Glutamatergic neuron (in vitro differentiated cells): ENCODE data around the gene MVB12B. TPM values are rescaled to one million over a fixed set of nuclear protein-coding genes. Genes with fewer than 3 reads are reported as not detected.

Source experiments
- DNase-seq: peaks from one replicate; pipeline ENCODE4 v3.0.0; 2022
- H3K27ac Mint-ChIP-seq: one replicate; pipeline ENCODE4 v1.8.0; 2020; ENCODE audit warnings: mild to moderate bottlenecking, mixed read lengths, inconsistent platforms; ENCODE audit not compliant: unreplicated experiment
- H3K27me3 Mint-ChIP-seq: one replicate; pipeline ENCODE4 v1.8.0; 2020; ENCODE audit warnings: mild to moderate bottlenecking, moderate library complexity, mixed read lengths, inconsistent platforms; ENCODE audit not compliant: unreplicated experiment
- H3K36me3 Mint-ChIP-seq: one replicate; pipeline ENCODE4 v1.8.0; 2020; ENCODE audit warnings: mild to moderate bottlenecking, mixed read lengths, inconsistent platforms; ENCODE audit not compliant: unreplicated experiment
- H3K4me1 Mint-ChIP-seq: one replicate; pipeline ENCODE4 v1.8.0; 2020; ENCODE audit warnings: mild to moderate bottlenecking, low read depth, mixed read lengths, inconsistent platforms; ENCODE audit not compliant: unreplicated experiment
- H3K4me3 Mint-ChIP-seq: one replicate; pipeline ENCODE4 v1.8.0; 2020; ENCODE audit warnings: mild to moderate bottlenecking, mixed read lengths, inconsistent platforms; ENCODE audit not compliant: unreplicated experiment
- H3K9me3 Mint-ChIP-seq: one replicate; pipeline ENCODE4 v1.8.0; 2020; ENCODE audit warnings: mild to moderate bottlenecking, moderate library complexity, mixed read lengths, inconsistent platforms; ENCODE audit not compliant: unreplicated experiment
- total RNA-seq: library from RNA; stranded (reverse); fragmentation: NEBNext Ultra II Directional; extraction: Animal tissue kit (Norgen Biotek cat#: 25700); gene quantifications from one replicate; pipeline ENCODE4 v1.2.1, GENCODE V29; 2021; ENCODE audit not compliant: unreplicated experiment
- TF ChIP-seq, protein P1 (sequence below): fragments of 200-600 bp; sonication (generic); IDR thresholded peaks from one replicate; pipeline ENCODE4 v1.5.0; 2021; ENCODE audit not compliant: partially characterized antibody, unreplicated experiment

The MVB12B gene
- total RNA-seq, 1 donor from 2014 or later, result 41.1 TPM

DNA sequence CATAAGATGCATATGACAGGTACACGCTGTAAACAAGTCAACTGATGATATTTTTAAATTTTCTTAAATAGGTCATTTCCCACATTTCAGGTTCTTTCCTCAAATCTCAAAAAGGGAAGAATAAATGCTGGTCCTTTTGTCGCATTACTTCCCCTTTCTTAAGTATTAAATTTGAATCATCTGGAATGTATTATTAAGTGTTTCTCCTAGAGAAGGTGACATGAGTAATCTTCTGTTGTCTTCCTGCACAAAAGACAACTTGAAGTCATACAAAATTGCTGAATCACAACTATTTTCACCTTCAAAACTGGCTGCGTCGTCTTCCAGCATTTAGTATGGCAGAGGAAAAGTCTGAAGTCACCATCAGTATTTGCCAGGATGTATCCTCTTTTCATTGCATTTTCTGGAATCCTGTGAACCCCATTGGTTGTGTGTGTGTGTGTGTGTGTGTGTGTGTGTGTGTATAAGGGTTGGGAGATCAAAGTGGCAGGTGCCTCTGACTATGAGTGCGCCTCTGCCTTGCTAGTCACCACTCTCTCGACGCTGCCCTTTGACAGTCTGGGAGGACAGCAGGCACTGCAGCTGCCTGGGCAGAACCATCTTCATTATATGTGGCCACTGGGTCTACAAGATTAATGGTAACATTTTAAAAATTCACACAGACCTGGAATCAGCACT, 86.9 kb downstream of the MVB12B start:
- no peak overlapping the region for H3K27ac Mint-ChIP-seq
- TF ChIP-seq, protein P1, sequence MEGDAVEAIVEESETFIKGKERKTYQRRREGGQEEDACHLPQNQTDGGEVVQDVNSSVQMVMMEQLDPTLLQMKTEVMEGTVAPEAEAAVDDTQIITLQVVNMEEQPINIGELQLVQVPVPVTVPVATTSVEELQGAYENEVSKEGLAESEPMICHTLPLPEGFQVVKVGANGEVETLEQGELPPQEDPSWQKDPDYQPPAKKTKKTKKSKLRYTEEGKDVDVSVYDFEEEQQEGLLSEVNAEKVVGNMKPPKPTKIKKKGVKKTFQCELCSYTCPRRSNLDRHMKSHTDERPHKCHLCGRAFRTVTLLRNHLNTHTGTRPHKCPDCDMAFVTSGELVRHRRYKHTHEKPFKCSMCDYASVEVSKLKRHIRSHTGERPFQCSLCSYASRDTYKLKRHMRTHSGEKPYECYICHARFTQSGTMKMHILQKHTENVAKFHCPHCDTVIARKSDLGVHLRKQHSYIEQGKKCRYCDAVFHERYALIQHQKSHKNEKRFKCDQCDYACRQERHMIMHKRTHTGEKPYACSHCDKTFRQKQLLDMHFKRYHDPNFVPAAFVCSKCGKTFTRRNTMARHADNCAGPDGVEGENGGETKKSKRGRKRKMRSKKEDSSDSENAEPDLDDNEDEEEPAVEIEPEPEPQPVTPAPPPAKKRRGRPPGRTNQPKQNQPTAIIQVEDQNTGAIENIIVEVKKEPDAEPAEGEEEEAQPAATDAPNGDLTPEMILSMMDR, result no peak
- peaks cover 1% of the 10 kb centered on the region for H3K36me3 Mint-ChIP-seq
- no peak overlapping the region for H3K4me3 Mint-ChIP-seq
- H3K9me3 Mint-ChIP-seq, result peaks cover 2% of the 10 kb centered on the region
- H3K4me1 Mint-ChIP-seq, result peaks cover 7% of the 10 kb centered on the region
- H3K27me3 Mint-ChIP-seq, result peaks cover 2% of the 10 kb centered on the region
- no peak for DNase-seq

DNA sequence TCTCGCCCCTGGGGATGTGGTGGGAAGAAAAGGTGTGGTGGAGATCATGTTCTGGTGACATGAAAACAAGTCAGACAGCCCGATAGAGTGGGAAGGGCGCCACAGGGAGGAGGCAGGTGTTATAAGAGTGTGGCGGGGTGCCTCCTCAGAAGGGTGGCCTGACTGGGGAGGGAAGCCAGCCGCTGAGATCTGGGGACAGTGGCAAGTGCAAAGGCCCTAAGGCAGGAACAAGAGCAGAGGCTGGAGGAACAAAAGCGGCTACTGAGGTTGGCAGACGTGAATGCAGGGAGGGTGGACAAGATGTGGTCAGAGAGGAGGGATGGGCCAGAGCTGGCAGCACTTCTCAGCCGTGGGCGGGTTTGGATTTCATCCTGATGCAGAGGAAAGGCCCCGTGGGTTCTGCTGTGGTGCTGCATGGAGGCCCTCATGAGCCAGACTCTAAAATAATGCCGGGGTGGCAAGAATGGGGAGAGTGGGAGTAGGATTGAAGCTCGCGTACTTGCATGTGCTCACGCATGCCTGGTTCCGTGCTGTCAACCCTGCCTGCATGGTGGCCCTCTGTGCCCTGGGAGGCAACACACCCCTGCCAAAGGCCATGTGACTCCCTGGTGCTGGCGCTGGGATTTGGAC, 89.2 kb downstream of the MVB12B start:
- no peak overlapping the region for H3K4me3 Mint-ChIP-seq
- TF ChIP-seq, protein P1, result no peak
- H3K27ac Mint-ChIP-seq, result no peak overlapping the region

DNA sequence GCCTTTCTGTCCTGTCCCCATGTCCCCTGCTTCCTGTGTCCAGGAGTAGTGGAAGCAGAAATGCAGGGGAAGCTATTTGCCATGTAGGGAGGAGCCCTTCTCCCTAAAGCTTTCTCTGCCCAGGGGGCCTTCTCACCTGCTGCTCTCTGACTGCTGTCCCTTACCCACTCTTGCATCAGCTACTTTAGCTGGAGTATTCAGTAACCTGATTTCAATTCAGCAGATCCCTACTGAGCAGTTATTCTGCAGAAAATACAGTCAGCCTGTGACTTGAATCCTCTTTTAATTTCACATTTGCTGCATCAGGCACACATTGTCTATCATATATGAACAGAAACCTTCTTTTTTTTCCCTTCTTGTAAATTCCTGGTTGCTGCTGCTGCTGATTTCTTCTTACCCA, 90.4 kb downstream of the MVB12B start:
- peaks cover 6% of the 10 kb centered on the region for H3K36me3 Mint-ChIP-seq
- TF ChIP-seq, protein P1, result no peak
- no peak overlapping the region for H3K27ac Mint-ChIP-seq
- peaks cover 5% of the 10 kb centered on the region for H3K27me3 Mint-ChIP-seq
- no peak overlapping the region for H3K4me3 Mint-ChIP-seq
- DNase-seq, result no peak
- H3K4me1 Mint-ChIP-seq, result peaks cover 4% of the 10 kb centered on the region
- H3K9me3 Mint-ChIP-seq, result peaks cover 2% of the 10 kb centered on the region

More for the DNA sequence above, 89.2 kb downstream of the MVB12B start:
- H3K4me1 Mint-ChIP-seq, result peaks cover 4% of the 10 kb centered on the region
- DNase-seq, result no peak
- H3K27me3 Mint-ChIP-seq, result peaks cover 5% of the 10 kb centered on the region
- peaks cover 6% of the 10 kb centered on the region for H3K36me3 Mint-ChIP-seq
- H3K9me3 Mint-ChIP-seq, result peaks cover 2% of the 10 kb centered on the region

- Mint-ChIP-seq H3K36me3 (peaks cover 6% of the 10 kb centered on the region), H3K27me3 (peaks cover 6% of the 10 kb centered on the region), H3K4me3 (no peak overlapping the region), H3K4me1 (peaks cover 4% of the 10 kb centered on the region), H3K9me3 (peaks cover 2% of the 10 kb centered on the region), H3K27ac (no peak overlapping the region)
- TF ChIP-seq, protein P1, result no peak
- DNase-seq, result no peak
Measured at GRCh38 chr9:126417684-126418083, 91.1 kb downstream of the MVB12B start.

GRCh38 chr9:126418608-126419007, 92.0 kb downstream of the MVB12B start:
- H3K27me3 Mint-ChIP-seq, result peaks cover 7% of the 10 kb centered on the region
- H3K9me3 Mint-ChIP-seq, result peaks cover 2% of the 10 kb centered on the region
- DNase-seq, result no peak
- no peak overlapping the region for H3K27ac Mint-ChIP-seq
- H3K36me3 Mint-ChIP-seq, result peaks cover 6% of the 10 kb centered on the region
- TF ChIP-seq, protein P1, result no peak
- H3K4me1 Mint-ChIP-seq, result peaks cover 4% of the 10 kb centered on the region
- H3K4me3 Mint-ChIP-seq, result no peak overlapping the region
